ENCODE data around the gene PTPRT.

- no peak for TF ChIP-seq CTCF (IDR thresholded peaks at IDR 0.05)
- no peak for TF ChIP-seq POLR2A (IDR thresholded peaks at IDR 0.05)
Observed at GRCh38 chr20:42650191-42650746, 539.4 kb downstream of the PTPRT start.

All from uterus (tissue), 2 donors.